Ishikawa (cell line): Measurements from ENCODE around the gene SNHG17.

Experiments used
- CEBPB ChIP-seq: IDR thresholded peaks from 2 replicates; pipeline ENCODE4 v1.6.1; 2012
- CREB1 ChIP-seq: IDR thresholded peaks from 2 replicates; pipeline ENCODE4 v1.6.1; 2012; ENCODE audit warnings: low read depth
- EGR1 ChIP-seq: IDR thresholded peaks from 2 replicates; pipeline ENCODE4 v1.6.1; 2012
- FOXM1 ChIP-seq: IDR thresholded peaks from 2 replicates; pipeline ENCODE4 v1.6.1; 2012; ENCODE audit warnings: low read depth, borderline replicate concordance
- NFIC ChIP-seq: IDR thresholded peaks from 2 replicates; pipeline ENCODE4 v1.6.1; 2012
- RAD21 ChIP-seq: IDR thresholded peaks from 2 replicates; pipeline ENCODE4 v1.6.1; 2012; ENCODE audit warnings: low read depth
- TAF1 ChIP-seq: IDR thresholded peaks from 2 replicates; pipeline ENCODE4 v1.6.1; 2012; ENCODE audit warnings: low read depth, mild to moderate bottlenecking
- TCF12 ChIP-seq: IDR thresholded peaks from 2 replicates; pipeline ENCODE4 v1.6.1; 2012; ENCODE audit warnings: low read depth
- TEAD4 ChIP-seq: IDR thresholded peaks from 2 replicates; pipeline ENCODE4 v1.6.1; 2012
- YY1 ChIP-seq: IDR thresholded peaks from 2 replicates; pipeline ENCODE4 v1.6.1; 2012; ENCODE audit warnings: low read depth
- ZBTB7A ChIP-seq: IDR thresholded peaks from 2 replicates; pipeline ENCODE4 v1.6.1; 2012; ENCODE audit warnings: low read depth
- TF ChIP-seq, protein P1 (sequence below): IDR thresholded peaks from 2 replicates; pipeline ENCODE4 v1.6.1; 2012
- TF ChIP-seq, protein P2 (sequence below): IDR thresholded peaks from 2 replicates; pipeline ENCODE4 v1.6.1; 2012; ENCODE audit warnings: low read depth, mild to moderate bottlenecking
- TF ChIP-seq, protein P3 (sequence below): IDR thresholded peaks from 2 replicates; pipeline ENCODE4 v1.6.1; 2012

The SNHG17 gene

DNA sequence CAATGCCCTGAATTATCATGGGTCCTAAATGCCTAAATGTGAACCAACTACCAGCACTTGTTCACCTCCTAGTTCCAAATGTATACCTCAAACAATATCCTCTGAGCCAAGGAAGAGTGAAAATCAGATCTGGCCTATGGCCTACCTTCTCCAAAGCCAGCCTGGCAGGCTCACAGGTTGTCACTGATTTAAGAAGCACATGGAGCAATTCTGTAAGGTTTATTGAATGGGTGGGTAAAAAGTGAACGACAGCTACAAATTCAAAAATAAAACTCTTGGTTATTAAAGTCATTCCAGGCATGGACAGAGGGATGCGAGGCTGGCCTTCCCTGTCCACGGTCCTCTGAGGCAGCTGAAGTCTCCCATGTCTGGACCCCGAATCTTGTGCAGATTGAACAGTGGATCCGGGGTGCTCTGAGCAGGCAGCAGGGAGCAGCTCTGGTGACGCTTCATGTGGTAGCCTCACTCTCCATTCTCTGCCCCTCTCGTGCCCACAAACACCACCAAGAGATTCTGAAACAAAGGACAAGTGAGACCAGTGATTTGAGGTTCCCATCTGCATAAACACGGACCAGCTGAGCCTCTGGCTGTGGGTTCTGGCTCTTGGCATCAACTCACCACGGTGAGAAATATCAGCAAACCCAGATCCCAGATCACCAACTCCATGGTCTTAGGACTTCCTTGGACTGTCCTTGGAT is 14.6 kb downstream of the SNHG17 start:
- TF ChIP-seq YY1 = no peak

DNA sequence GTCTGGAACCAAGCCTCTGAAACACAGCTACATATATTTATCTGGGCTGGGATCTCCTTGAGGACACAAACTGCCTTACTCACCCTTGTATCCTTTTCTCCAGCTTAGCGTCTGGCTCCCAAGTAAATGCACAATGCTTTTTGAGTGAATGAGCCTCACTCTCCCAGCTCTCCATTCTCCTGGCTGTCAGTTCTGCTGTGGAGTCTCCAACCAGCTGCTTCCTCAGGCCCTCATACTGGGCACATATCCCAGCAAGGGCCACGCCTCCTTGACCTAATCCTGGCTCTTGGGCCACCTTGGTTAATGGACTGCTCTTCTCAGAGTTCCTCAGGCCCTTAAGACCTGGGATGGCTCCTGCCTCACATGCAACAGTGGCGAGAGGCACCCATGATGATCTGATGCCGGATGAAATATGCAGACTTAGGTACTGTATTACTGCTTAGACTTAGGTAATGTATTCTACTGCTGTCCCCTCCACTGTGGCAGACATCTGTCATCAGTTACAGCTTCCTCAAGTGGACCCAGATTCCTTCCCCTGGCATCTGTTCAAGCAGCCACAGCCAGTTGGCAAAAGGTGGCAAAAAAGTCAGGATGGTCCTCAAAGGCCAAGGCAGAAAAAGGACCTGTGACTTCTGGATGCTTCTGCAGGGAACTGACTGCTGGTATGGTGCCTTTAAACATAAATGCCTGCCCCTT is 16.5 kb downstream of the SNHG17 start:
- no peak for TF ChIP-seq RAD21
- no peak for TF ChIP-seq TCF12
- no peak for TF ChIP-seq NFIC
- no peak for TF ChIP-seq CREB1
- TF ChIP-seq TAF1 = no peak
- no peak for TF ChIP-seq ZBTB7A
- TF ChIP-seq YY1 = no peak
- TF ChIP-seq, protein P1, sequence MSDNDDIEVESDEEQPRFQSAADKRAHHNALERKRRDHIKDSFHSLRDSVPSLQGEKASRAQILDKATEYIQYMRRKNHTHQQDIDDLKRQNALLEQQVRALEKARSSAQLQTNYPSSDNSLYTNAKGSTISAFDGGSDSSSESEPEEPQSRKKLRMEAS = no peak
- no peak for TF ChIP-seq EGR1
- TF ChIP-seq, protein P2, sequence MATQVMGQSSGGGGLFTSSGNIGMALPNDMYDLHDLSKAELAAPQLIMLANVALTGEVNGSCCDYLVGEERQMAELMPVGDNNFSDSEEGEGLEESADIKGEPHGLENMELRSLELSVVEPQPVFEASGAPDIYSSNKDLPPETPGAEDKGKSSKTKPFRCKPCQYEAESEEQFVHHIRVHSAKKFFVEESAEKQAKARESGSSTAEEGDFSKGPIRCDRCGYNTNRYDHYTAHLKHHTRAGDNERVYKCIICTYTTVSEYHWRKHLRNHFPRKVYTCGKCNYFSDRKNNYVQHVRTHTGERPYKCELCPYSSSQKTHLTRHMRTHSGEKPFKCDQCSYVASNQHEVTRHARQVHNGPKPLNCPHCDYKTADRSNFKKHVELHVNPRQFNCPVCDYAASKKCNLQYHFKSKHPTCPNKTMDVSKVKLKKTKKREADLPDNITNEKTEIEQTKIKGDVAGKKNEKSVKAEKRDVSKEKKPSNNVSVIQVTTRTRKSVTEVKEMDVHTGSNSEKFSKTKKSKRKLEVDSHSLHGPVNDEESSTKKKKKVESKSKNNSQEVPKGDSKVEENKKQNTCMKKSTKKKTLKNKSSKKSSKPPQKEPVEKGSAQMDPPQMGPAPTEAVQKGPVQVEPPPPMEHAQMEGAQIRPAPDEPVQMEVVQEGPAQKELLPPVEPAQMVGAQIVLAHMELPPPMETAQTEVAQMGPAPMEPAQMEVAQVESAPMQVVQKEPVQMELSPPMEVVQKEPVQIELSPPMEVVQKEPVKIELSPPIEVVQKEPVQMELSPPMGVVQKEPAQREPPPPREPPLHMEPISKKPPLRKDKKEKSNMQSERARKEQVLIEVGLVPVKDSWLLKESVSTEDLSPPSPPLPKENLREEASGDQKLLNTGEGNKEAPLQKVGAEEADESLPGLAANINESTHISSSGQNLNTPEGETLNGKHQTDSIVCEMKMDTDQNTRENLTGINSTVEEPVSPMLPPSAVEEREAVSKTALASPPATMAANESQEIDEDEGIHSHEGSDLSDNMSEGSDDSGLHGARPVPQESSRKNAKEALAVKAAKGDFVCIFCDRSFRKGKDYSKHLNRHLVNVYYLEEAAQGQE = no peak
- TF ChIP-seq, protein P3, sequence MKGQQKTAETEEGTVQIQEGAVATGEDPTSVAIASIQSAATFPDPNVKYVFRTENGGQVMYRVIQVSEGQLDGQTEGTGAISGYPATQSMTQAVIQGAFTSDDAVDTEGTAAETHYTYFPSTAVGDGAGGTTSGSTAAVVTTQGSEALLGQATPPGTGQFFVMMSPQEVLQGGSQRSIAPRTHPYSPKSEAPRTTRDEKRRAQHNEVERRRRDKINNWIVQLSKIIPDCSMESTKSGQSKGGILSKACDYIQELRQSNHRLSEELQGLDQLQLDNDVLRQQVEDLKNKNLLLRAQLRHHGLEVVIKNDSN = no peak
- TF ChIP-seq CEBPB = no peak
- TF ChIP-seq TEAD4 = no peak

DNA sequence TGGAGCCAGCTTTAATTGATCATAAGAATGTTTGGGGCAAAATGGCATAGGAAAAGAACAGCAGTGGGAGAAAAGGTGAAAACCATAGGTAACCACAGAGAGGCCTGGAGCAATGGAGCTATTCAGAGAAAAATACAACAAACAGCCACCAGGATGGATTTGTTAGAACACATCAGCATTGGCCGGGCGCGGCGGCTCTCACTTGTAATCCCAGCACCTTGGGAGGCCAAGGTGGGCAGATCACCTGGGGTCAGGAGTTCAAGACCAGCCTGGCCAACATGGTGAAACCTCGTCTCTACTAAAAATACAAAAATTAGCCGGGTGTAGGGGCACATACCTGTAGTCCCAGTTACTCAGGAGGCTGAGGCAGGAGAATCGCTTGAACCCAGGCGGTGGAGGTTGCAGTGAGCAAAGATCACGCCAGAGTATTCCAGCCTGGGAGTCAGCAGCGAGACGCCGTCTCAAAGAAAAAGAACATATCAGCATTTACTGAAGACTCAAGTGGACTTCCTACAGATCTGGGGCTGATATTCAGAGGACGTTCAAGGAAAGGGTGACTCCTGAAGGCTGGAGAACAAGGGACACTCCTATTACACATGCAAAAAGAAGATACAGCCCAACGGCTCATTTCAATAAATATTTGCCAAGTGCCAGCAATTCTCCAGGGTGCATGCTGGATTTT is 20.2 kb downstream of the SNHG17 start:
- TF ChIP-seq, protein P2 = no peak
- no peak for TF ChIP-seq RAD21
- TF ChIP-seq EGR1 = no peak
- no peak for TF ChIP-seq TEAD4
- TF ChIP-seq YY1 = no peak
- TF ChIP-seq, protein P1 = no peak
- TF ChIP-seq, protein P3 = no peak

DNA sequence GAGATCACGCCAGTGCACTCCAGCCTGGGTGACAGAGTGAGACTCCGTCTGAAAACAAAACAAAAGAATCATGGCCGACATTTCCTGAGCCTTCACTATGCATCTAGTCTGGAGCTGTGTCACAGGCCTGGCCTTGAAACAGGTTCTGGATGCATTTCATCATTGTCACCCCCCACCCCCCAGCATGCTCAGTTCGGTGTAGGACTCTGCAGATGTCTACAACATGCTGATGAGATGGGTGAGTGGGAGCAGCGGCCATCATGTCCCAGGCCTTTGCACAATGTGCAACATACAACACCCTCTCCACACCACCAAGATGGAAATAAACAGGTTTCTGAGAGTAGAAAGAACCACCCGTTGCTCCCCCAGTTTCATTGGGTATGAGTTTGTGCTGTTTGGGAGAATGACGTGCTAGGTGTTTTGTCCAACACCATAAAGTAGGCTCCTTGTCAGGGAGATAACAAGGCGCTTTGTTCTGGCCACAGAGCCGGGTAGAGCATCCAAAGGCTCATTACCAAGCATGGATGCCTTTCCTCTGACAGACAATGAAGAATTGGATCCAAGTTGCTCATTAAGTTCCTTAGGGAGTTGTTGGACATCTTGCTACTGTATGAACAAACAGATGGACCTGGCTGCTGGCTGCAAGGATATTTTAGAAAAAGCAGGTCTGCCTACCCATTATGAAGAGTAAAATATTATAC is 22.1 kb downstream of the SNHG17 start:
- no peak for TF ChIP-seq RAD21
- TF ChIP-seq FOXM1 = no peak
- TF ChIP-seq EGR1 = no peak
- no peak for TF ChIP-seq TCF12
- no peak for TF ChIP-seq CREB1
- TF ChIP-seq, protein P2 = no peak
- TF ChIP-seq ZBTB7A = no peak
- no peak for TF ChIP-seq YY1
- no peak for TF ChIP-seq CEBPB
- TF ChIP-seq, protein P1 = no peak
